Panc1 (cell line): ENCODE measurements around the gene ECD. TPM values are rescaled to one million over a fixed set of nuclear protein-coding genes. Genes with fewer than 3 reads are reported as not detected.

Source experiments
- ATAC-seq: fragments of 200-7000 bp; cut with Tn5 transposase; 2 replicates; pipeline ENCODE4 v1.9.1; 2020; ENCODE audit warnings: mild to moderate bottlenecking, moderate library complexity
- BruUV-seq: library from RNA; stranded (reverse); fragments of 400-500 nt; replicated peaks from 2 replicates; lab custom pipeline; 2021; lab: Mats Ljungman, UMichigan
- CTCF ChIA-PET: fragments of 300-600 bp; sonication (Branson Sonifier 250); formaldehyde crosslinking; loops from one replicate; lab custom pipeline; 2022; ENCODE audit warnings: antibody characterized with exemption; lab: Charles Lee
- POLR2A ChIA-PET: fragments of 300-600 bp; sonication (Branson Sonifier 250); formaldehyde crosslinking; loops from one replicate; lab custom pipeline; 2022; ENCODE audit warnings: antibody characterized with exemption; lab: Charles Lee
- DNase-seq: peaks from one replicate; pipeline ENCODE4 v3.0.0-alpha.2; 2010; ENCODE audit warnings: low read depth, low spot score
- H3K27ac ChIP-seq: 2 replicates; pipeline ENCODE4 v1.5.1; 2011; ENCODE audit warnings: mild to moderate bottlenecking, low read length, inconsistent platforms
- H3K27me3 ChIP-seq: fragments of 200-500 bp; sonication (Bioruptor generic); 2 replicates; pipeline ENCODE4 v1.6.0; 2014; ENCODE audit warnings: low read length, inconsistent platforms; ENCODE audit not compliant: control insufficient read depth, insufficient read depth
- H3K36me3 ChIP-seq: fragments of 200-500 bp; sonication (Bioruptor generic); 2 replicates; pipeline ENCODE4 v1.5.1; 2014; ENCODE audit warnings: inconsistent platforms, mild to moderate bottlenecking, low read length, moderate library complexity; ENCODE audit not compliant: control insufficient read depth, insufficient read depth
- H3K4me1 ChIP-seq: 2 replicates; pipeline ENCODE4 v1.5.1; 2011; ENCODE audit warnings: inconsistent platforms, mild to moderate bottlenecking, low read length, moderate library complexity; ENCODE audit not compliant: control insufficient read depth, insufficient read depth
- H3K4me3 ChIP-seq, 2 experiments: 2 replicates each; pipeline ENCODE4 v1.5.1; 2011 to 2012; ENCODE audit warnings: low read depth in 2 of 2, low read length in 2 of 2, mild to moderate bottlenecking in 2 of 2, inconsistent platforms in 1 of 2, moderate library complexity in 1 of 2
- H3K9me3 ChIP-seq: fragments of 200-500 bp; sonication (Bioruptor generic); 2 replicates; pipeline ENCODE4 v1.5.1; 2014; ENCODE audit warnings: low read depth, mild to moderate bottlenecking, inconsistent platforms, low read length, moderate library complexity; ENCODE audit not compliant: control insufficient read depth, insufficient read depth
- POLR2AphosphoS5 ChIP-seq: IDR thresholded peaks from 2 replicates; pipeline ENCODE4 v1.6.1; 2012; ENCODE audit warnings: mild to moderate bottlenecking, low read depth, low read length, moderate library complexity
- SIN3A ChIP-seq: IDR thresholded peaks from 2 replicates; pipeline ENCODE4 v1.6.1; 2012; ENCODE audit warnings: low read depth, mild to moderate bottlenecking, low read length, moderate library complexity, borderline replicate concordance; ENCODE audit not compliant: insufficient read depth
- TCF7L2 ChIP-seq: IDR thresholded peaks from 2 replicates; pipeline ENCODE4 v1.6.1; 2011; ENCODE audit warnings: mild to moderate bottlenecking, low read depth, low read length, inconsistent platforms
- in situ Hi-C: cut with HindIII; loops from 2 replicates; pipeline ENCODE4 v1.10.0; 2016; ENCODE audit warnings: low sequenced_read_pairs, low pct_unique_long_range_greater_than_20kb
- intact Hi-C: fragments of 100-400 bp; cut with micrococcal nuclease; formaldehyde crosslinking; loops from one replicate; pipeline ENCODE4 v1.10.0; 2022; ENCODE audit not compliant: unreplicated experiment
- total RNA-seq: library from RNA; stranded (reverse); gene quantifications from one replicate; pipeline ENCODE4 v1.2.1, GENCODE V29; 2021; ENCODE audit not compliant: unreplicated experiment
- TF ChIP-seq, protein P1 (sequence below), 2 experiments: IDR thresholded peaks; 2 replicates each; pipeline ENCODE4 v1.6.1; 2011 to 2012; ENCODE audit warnings: low read depth in 2 of 2, control low read depth in 1 of 2, low read length in 1 of 2, mild to moderate bottlenecking in 1 of 2, moderate library complexity in 1 of 2; ENCODE audit not compliant: insufficient read depth in 1 of 2
- TF ChIP-seq, protein P2 (sequence below): fragments of 450-650 bp; IDR thresholded peaks from 2 replicates; pipeline ENCODE4 v1.5.1; 2017; ENCODE audit warnings: mild to moderate bottlenecking

ECD gene
- total RNA-seq, 1 experiment from 2014 or later = 53.9 TPM

GRCh38 chr10:73211106-73211811, 43.5 kb upstream of the ECD start:
- H3K9me3 ChIP-seq = no peaks in the 10 kb centered on the region
- intact Hi-C loops (no loop called here), in situ Hi-C loops (no loop called here)
- DNase-seq (no peak), ATAC-seq (no peak)
- TF ChIP-seq, protein P1, sequence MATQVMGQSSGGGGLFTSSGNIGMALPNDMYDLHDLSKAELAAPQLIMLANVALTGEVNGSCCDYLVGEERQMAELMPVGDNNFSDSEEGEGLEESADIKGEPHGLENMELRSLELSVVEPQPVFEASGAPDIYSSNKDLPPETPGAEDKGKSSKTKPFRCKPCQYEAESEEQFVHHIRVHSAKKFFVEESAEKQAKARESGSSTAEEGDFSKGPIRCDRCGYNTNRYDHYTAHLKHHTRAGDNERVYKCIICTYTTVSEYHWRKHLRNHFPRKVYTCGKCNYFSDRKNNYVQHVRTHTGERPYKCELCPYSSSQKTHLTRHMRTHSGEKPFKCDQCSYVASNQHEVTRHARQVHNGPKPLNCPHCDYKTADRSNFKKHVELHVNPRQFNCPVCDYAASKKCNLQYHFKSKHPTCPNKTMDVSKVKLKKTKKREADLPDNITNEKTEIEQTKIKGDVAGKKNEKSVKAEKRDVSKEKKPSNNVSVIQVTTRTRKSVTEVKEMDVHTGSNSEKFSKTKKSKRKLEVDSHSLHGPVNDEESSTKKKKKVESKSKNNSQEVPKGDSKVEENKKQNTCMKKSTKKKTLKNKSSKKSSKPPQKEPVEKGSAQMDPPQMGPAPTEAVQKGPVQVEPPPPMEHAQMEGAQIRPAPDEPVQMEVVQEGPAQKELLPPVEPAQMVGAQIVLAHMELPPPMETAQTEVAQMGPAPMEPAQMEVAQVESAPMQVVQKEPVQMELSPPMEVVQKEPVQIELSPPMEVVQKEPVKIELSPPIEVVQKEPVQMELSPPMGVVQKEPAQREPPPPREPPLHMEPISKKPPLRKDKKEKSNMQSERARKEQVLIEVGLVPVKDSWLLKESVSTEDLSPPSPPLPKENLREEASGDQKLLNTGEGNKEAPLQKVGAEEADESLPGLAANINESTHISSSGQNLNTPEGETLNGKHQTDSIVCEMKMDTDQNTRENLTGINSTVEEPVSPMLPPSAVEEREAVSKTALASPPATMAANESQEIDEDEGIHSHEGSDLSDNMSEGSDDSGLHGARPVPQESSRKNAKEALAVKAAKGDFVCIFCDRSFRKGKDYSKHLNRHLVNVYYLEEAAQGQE (IDR thresholded peaks at IDR 0.05; ENCODE audit: insufficient read depth in 1 of 2, low read depth in 2 of 2, low read length in 1 of 2) = no peak
- no peak for TF ChIP-seq POLR2AphosphoS5
- TF ChIP-seq, protein P2, sequence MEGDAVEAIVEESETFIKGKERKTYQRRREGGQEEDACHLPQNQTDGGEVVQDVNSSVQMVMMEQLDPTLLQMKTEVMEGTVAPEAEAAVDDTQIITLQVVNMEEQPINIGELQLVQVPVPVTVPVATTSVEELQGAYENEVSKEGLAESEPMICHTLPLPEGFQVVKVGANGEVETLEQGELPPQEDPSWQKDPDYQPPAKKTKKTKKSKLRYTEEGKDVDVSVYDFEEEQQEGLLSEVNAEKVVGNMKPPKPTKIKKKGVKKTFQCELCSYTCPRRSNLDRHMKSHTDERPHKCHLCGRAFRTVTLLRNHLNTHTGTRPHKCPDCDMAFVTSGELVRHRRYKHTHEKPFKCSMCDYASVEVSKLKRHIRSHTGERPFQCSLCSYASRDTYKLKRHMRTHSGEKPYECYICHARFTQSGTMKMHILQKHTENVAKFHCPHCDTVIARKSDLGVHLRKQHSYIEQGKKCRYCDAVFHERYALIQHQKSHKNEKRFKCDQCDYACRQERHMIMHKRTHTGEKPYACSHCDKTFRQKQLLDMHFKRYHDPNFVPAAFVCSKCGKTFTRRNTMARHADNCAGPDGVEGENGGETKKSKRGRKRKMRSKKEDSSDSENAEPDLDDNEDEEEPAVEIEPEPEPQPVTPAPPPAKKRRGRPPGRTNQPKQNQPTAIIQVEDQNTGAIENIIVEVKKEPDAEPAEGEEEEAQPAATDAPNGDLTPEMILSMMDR = no peak
- TF ChIP-seq TCF7L2 = no peak
- no peak for TF ChIP-seq SIN3A
- H3K27me3 ChIP-seq = no peaks in the 10 kb centered on the region
- POLR2A ChIA-PET = interaction anchor here (0.7 kb wide), 1 partner anchor 206 kb away, joined by 3 read pairs; no protein-coding TSS in a partner anchor
- CTCF ChIA-PET = no interaction called here
- H3K4me3 ChIP-seq = no peak overlapping the region
- H3K4me1 ChIP-seq = no peaks in the 10 kb centered on the region
- H3K27ac ChIP-seq = no peak overlapping the region
- no TSS peak for BruUV-seq
- H3K36me3 ChIP-seq = no peaks in the 10 kb centered on the region

- intact Hi-C loops = no loop called here
- in situ Hi-C loops = no loop called here
- H3K4me3 ChIP-seq = no peak overlapping the region
- no peak overlapping the region for H3K27ac ChIP-seq
- ATAC-seq (no peak), DNase-seq (no peak)
- H3K4me1 ChIP-seq = no peaks in the 10 kb centered on the region
- ChIA-PET CTCF (no interaction called here), POLR2A (no interaction called here)
- BruUV-seq = no TSS peak
- no peaks in the 10 kb centered on the region for H3K36me3 ChIP-seq
- H3K27me3 ChIP-seq = no peaks in the 10 kb centered on the region
- no peaks in the 10 kb centered on the region for H3K9me3 ChIP-seq
- TF ChIP-seq POLR2AphosphoS5 (no peak), TCF7L2 (no peak), SIN3A (no peak)
- TF ChIP-seq, protein P2 = no peak
- TF ChIP-seq, protein P1 (IDR thresholded peaks at IDR 0.05; ENCODE audit: insufficient read depth in 1 of 2, low read depth in 2 of 2, low read length in 1 of 2) = no peak
These were observed 42.7 kb upstream of the ECD start for GRCh38 chr10:73210395-73211105.
